Measurements from ENCODE around the gene BICC1.

- TF ChIP-seq TAF1 (IDR thresholded peaks at IDR 0.05; ENCODE audit: borderline replicate concordance, insufficient read depth, low read length) (no peak), POLR2AphosphoS5 (IDR thresholded peaks at IDR 0.05; ENCODE audit: low read depth, low read length) (no peak)
Measured at GRCh38 chr10:58481569-58482109, 31.0 kb upstream of the BICC1 start.
